KMS-11 (cell line): ENCODE results near the gene PTTG2.
"Not testable (repeated sequence)": the region's sequence is repeated elsewhere in the genome, so short reads cannot be mapped to it uniquely, and the experiment has no call there.

ENCODE experiments used
- H2AFZ ChIP-seq: fragments of 200-600 bp; sonication (generic); 2 replicates; pipeline ENCODE4 v1.6.1; 2016; ENCODE audit warnings: antibody characterized with exemption, mixed run types, low read depth
- H3K27ac ChIP-seq: fragments of 200-600 bp; sonication (generic); 2 replicates; pipeline ENCODE4 v1.6.1; 2016; ENCODE audit warnings: mild to moderate bottlenecking, mixed run types
- H3K27me3 ChIP-seq: fragments of 200-600 bp; sonication (generic); 2 replicates; pipeline ENCODE4 v1.6.1; 2017; ENCODE audit warnings: mild to moderate bottlenecking, low read depth, mixed run types, moderate library complexity; ENCODE audit not compliant: insufficient read depth
- H3K36me3 ChIP-seq: fragments of 200-600 bp; sonication (generic); 2 replicates; pipeline ENCODE4 v1.6.1; 2017; ENCODE audit warnings: mild to moderate bottlenecking, mixed run types; ENCODE audit not compliant: insufficient read depth
- H3K4me1 ChIP-seq: fragments of 200-600 bp; sonication (generic); 2 replicates; pipeline ENCODE4 v1.6.1; 2016; ENCODE audit warnings: mild to moderate bottlenecking, low read depth, mixed run types; ENCODE audit not compliant: poor library complexity, severe bottlenecking
- H3K4me2 ChIP-seq: fragments of 200-600 bp; sonication (generic); 2 replicates; pipeline ENCODE4 v1.7.0; 2016; ENCODE audit warnings: mild to moderate bottlenecking, mixed run types
- H3K4me3 ChIP-seq: fragments of 200-600 bp; sonication (generic); IDR thresholded peaks from 2 replicates; pipeline ENCODE4 v1.6.1; 2017; ENCODE audit warnings: low read depth, low read length, mixed read lengths; ENCODE audit not compliant: insufficient read depth
- H3K79me2 ChIP-seq: fragments of 200-600 bp; sonication (generic); 2 replicates; pipeline ENCODE4 v1.6.1; 2016; ENCODE audit warnings: low read depth, mixed run types; ENCODE audit not compliant: insufficient read depth
- H3K9ac ChIP-seq: fragments of 200-600 bp; sonication (generic); 2 replicates; pipeline ENCODE4 v1.6.1; 2016; ENCODE audit warnings: mild to moderate bottlenecking, mixed run types
- H4K20me1 ChIP-seq: fragments of 200-600 bp; sonication (generic); 2 replicates; pipeline ENCODE4 v1.6.1; 2016; ENCODE audit warnings: mild to moderate bottlenecking, mixed run types; ENCODE audit not compliant: insufficient read depth
- TF ChIP-seq, protein P1 (sequence below): fragments of 200-600 bp; sonication (generic); conservative IDR thresholded peaks from 2 replicates; pipeline ENCODE4 v1.6.1; 2017; ENCODE audit warnings: low read depth, mild to moderate bottlenecking, antibody characterized with exemption, low read length, moderate library complexity, mixed read lengths

Gene PTTG2

DNA sequence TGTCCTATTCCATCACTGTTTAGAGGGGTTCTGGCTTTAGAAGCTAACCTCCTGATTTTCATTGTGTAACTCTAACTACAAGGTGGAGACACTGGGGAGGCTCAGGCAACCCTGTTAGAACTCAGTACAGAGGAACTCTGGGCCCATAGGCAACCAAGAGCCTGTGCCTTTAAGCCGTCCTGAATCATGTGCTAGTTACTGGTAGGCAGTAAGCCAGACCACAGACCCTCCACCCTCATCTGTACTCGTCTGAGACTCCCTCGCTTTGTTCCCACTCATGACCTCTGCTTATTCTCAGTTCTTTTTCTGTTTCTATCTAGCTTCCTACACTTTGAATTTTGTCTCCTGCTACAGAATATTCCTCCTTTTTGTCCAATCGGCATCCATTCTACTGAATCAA lies 37.9 kb upstream of the PTTG2 start:
- TF ChIP-seq, protein P1, sequence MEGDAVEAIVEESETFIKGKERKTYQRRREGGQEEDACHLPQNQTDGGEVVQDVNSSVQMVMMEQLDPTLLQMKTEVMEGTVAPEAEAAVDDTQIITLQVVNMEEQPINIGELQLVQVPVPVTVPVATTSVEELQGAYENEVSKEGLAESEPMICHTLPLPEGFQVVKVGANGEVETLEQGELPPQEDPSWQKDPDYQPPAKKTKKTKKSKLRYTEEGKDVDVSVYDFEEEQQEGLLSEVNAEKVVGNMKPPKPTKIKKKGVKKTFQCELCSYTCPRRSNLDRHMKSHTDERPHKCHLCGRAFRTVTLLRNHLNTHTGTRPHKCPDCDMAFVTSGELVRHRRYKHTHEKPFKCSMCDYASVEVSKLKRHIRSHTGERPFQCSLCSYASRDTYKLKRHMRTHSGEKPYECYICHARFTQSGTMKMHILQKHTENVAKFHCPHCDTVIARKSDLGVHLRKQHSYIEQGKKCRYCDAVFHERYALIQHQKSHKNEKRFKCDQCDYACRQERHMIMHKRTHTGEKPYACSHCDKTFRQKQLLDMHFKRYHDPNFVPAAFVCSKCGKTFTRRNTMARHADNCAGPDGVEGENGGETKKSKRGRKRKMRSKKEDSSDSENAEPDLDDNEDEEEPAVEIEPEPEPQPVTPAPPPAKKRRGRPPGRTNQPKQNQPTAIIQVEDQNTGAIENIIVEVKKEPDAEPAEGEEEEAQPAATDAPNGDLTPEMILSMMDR: no peak
- Histone ChIP-seq H3K4me1 (no peaks in the 10 kb centered on the region), H3K9ac (no peak overlapping the region), H2AFZ (no peak overlapping the region), H3K4me3 (no peak overlapping the region), H3K27ac (no peak overlapping the region), H4K20me1 (no peaks in the 10 kb centered on the region), H3K4me2 (no peak overlapping the region), H3K36me3 (no peaks in the 10 kb centered on the region), H3K27me3 (no peaks in the 10 kb centered on the region), H3K79me2 (no peaks in the 10 kb centered on the region)

- H3K79me2 ChIP-seq, H3K4me2 ChIP-seq, H3K36me3 ChIP-seq, H2AFZ ChIP-seq, H3K27me3 ChIP-seq, H4K20me1 ChIP-seq, H3K4me3 ChIP-seq, H3K9ac ChIP-seq, H3K27ac ChIP-seq, H3K4me1 ChIP-seq: not testable (repeated sequence)
Observed at GRCh38 chr4:37923089-37923488, 37.1 kb upstream of the PTTG2 start.

DNA sequence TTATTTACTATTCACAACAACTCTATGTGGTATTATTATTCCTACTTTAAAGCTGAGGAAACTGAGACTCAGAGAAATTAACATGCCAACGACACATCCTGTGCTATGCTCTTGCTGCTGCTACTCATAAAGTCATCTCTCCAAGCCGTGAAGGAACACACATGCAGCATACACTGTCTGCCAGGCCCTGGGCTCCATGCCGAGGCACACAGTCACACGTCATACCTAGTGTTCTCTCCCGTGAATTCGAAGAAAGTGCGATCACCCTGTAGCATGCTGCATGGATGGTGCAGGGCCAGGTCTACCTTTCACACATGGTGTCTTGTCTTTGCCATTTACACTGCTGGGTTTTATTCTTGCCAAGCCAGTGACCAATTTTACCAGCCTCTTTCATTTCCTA lies 35.3 kb upstream of the PTTG2 start:
- Histone ChIP-seq H3K36me3 (no peaks in the 10 kb centered on the region), H3K4me1 (no peaks in the 10 kb centered on the region), H2AFZ (no peak overlapping the region), H3K79me2 (no peaks in the 10 kb centered on the region), H3K9ac (no peak overlapping the region), H3K27ac (no peak overlapping the region), H3K27me3 (no peaks in the 10 kb centered on the region), H4K20me1 (no peaks in the 10 kb centered on the region), H3K4me3 (no peak overlapping the region), H3K4me2 (no peak overlapping the region)
- TF ChIP-seq, protein P1: no peak

DNA sequence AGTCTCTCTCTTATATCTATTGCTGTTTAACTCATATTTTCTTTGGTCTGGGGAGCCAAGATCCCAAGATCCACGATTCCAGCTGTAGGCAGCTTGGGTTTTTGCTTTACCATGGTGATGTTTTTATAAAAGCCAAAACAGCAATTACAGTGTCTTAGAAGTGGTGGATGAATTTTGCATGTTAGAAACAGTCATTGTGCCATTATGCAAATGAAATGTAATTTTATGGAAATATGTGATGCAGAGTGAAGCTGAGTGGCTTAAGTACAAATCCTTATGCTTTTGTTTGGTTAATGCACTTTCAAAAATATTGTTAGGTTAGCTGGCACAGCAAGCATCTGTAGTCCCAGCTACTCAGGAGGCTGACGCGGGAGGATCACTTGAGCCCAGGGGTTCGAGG lies 32.8 kb upstream of the PTTG2 start:
- H3K4me3 ChIP-seq: no peak overlapping the region
- no peaks in the 10 kb centered on the region for H3K79me2 ChIP-seq
- H3K36me3 ChIP-seq: no peaks in the 10 kb centered on the region
- no peaks in the 10 kb centered on the region for H3K4me1 ChIP-seq
- no peak overlapping the region for H3K27ac ChIP-seq
- no peak overlapping the region for H3K4me2 ChIP-seq
- H2AFZ ChIP-seq: no peak overlapping the region
- H4K20me1 ChIP-seq: no peaks in the 10 kb centered on the region
- no peaks in the 10 kb centered on the region for H3K27me3 ChIP-seq
- H3K9ac ChIP-seq: no peak overlapping the region
- TF ChIP-seq, protein P1: no peak

DNA sequence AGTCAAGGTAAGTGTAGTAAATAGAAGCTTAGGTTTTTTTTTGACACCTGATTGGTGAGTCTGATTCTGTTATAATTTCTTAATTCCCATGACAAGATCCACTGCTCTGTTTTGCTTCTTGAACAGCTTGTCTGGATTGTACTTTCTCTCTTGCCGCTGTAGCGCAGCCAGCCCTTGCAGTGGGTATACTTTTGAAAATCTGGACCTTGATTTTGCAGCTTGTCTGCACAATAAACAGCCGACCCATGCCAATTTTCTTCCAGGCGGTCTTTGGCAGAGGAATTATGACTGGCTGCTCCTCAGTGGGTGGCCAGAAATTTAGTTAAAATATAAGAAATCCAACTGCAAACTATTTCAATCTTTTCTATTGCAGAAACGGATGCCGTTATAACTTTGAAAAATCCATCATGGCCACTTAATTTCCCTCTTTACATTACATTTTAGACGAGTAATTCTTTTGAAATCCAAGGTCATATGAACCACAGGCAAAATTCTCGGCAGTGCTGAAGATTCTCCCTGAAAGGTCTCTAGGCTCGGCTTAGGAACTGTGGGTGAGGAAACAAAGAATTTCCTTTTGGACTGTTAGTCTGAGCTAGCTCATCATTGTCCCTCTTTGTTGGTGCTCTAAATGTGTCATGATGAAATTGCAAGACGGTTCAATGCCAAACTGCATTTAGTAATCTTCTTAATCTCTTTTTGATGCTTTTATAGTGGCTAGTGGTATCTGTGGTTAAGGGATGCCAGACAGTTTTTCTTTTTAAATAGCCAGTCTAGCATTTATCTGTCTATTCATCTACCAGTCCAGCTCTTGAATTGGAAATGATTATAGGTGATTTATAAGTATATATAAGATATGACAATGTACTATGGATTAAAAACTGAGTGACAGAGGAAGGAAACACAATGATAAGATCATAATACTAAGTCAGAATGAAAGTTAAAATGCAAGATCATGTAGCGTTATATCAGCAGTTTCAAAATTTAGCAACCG lies 31.5 kb upstream of the PTTG2 start:
- Histone ChIP-seq H3K27ac (no peak overlapping the region), H3K4me3 (no peak overlapping the region), H3K27me3 (no peaks in the 10 kb centered on the region), H3K4me2 (no peak overlapping the region), H2AFZ (no peak overlapping the region), H3K4me1 (no peaks in the 10 kb centered on the region), H3K9ac (no peak overlapping the region), H4K20me1 (no peaks in the 10 kb centered on the region), H3K79me2 (no peaks in the 10 kb centered on the region), H3K36me3 (no peaks in the 10 kb centered on the region)
- TF ChIP-seq, protein P1: no peak
